ENCODE data around the gene RASEF.

GRCh38 chr9:83065233-83065632 is 2.3 kb upstream of the RASEF start:
- TF ChIP-seq CTCF (IDR thresholded peaks at IDR 0.05; ENCODE audit: low read length) (no peak), EZH2 (IDR thresholded peaks at IDR 0.05; ENCODE audit: borderline replicate concordance, low read length) (no peak)

Measured in OCI-LY1 (cell line).